Measurements from ENCODE around the gene RAB15.

The RAB15 gene

GRCh38 chr14:64956697-64957406 is 15.3 kb downstream of the RAB15 start:
- in situ Hi-C loops (cut with HindIII; ENCODE audit: low sequenced_read_pairs): loop anchor here (10.0 kb wide), 1 partner anchor 88 kb away; no protein-coding TSS in a partner anchor

GRCh38 chr14:64955297-64955696 is 16.8 kb downstream of the RAB15 start:
- in situ Hi-C loops (cut with HindIII; ENCODE audit: low sequenced_read_pairs): loop anchor here (10.0 kb wide), 1 partner anchor 90 kb away; no protein-coding TSS in a partner anchor

GRCh38 chr14:64954491-64955240 is 17.5 kb downstream of the RAB15 start:
- in situ Hi-C loops (cut with HindIII; ENCODE audit: low sequenced_read_pairs): loop anchor here (10.0 kb wide), 1 partner anchor 90 kb away; no protein-coding TSS in a partner anchor

GRCh38 chr14:64953661-64954060 is 18.5 kb downstream of the RAB15 start:
- in situ Hi-C loops (cut with HindIII; ENCODE audit: low sequenced_read_pairs): loop anchor here (10.0 kb wide), 1 partner anchor 91 kb away; no protein-coding TSS in a partner anchor

GRCh38 chr14:64953310-64953654 is 18.9 kb downstream of the RAB15 start:
- in situ Hi-C loops (cut with HindIII; ENCODE audit: low sequenced_read_pairs): loop anchor here (10.0 kb wide), 1 partner anchor 92 kb away; no protein-coding TSS in a partner anchor

- in situ Hi-C loops (cut with HindIII; ENCODE audit: low sequenced_read_pairs): loop anchor here (10.0 kb wide), 1 partner anchor 92 kb away; no protein-coding TSS in a partner anchor
Observed at GRCh38 chr14:64952598-64953309, 19.4 kb downstream of the RAB15 start.

- in situ Hi-C loops (cut with HindIII; ENCODE audit: low sequenced_read_pairs): loop anchor here (10.0 kb wide), 1 partner anchor 93 kb away; no protein-coding TSS in a partner anchor
Observed at GRCh38 chr14:64951724-64952123, 20.4 kb downstream of the RAB15 start.

GRCh38 chr14:64951291-64951690 is 20.8 kb downstream of the RAB15 start:
- in situ Hi-C loops (cut with HindIII; ENCODE audit: low sequenced_read_pairs): loop anchor here (10.0 kb wide), 1 partner anchor 94 kb away; no protein-coding TSS in a partner anchor

- in situ Hi-C loops (cut with HindIII; ENCODE audit: low sequenced_read_pairs): loop anchor here (10.0 kb wide), 1 partner anchor 94 kb away; no protein-coding TSS in a partner anchor
Observed at GRCh38 chr14:64950889-64951288, 21.2 kb downstream of the RAB15 start.

- in situ Hi-C loops (cut with HindIII; ENCODE audit: low sequenced_read_pairs): no loop called here
Observed at GRCh38 chr14:64948612-64949210, 23.4 kb downstream of the RAB15 start.

- in situ Hi-C loops (cut with HindIII; ENCODE audit: low sequenced_read_pairs): no loop called here
Observed at GRCh38 chr14:64947710-64948611, 24.2 kb downstream of the RAB15 start.

GRCh38 chr14:64946310-64947045 is 25.7 kb downstream of the RAB15 start:
- in situ Hi-C loops (cut with HindIII; ENCODE audit: low sequenced_read_pairs): no loop called here

GRCh38 chr14:64945431-64946178 is 26.5 kb downstream of the RAB15 start:
- in situ Hi-C loops (cut with HindIII; ENCODE audit: low sequenced_read_pairs): no loop called here

- in situ Hi-C loops (cut with HindIII; ENCODE audit: low sequenced_read_pairs): no loop called here
Observed at GRCh38 chr14:64944861-64945260, 27.3 kb downstream of the RAB15 start.

- in situ Hi-C loops (cut with HindIII; ENCODE audit: low sequenced_read_pairs): no loop called here
Observed at GRCh38 chr14:64944041-64944440, 28.1 kb downstream of the RAB15 start.

- in situ Hi-C loops (cut with HindIII; ENCODE audit: low sequenced_read_pairs): no loop called here
Observed at GRCh38 chr14:64943556-64943955, 28.6 kb downstream of the RAB15 start.

- in situ Hi-C loops (cut with HindIII; ENCODE audit: low sequenced_read_pairs): no loop called here
Observed at GRCh38 chr14:64942531-64943111, 29.5 kb downstream of the RAB15 start, which contains the start of gene GPX2. TSS of gene GPX2 (minus strand) at chr14:64942745. CDS start at chr14:64942726, 19 bp downstream.

Data from endothelial cell of hepatic sinusoid (primary cell).